Measurements from ENCODE around the gene BRD4.

- no peak for TF ChIP-seq CTCF (IDR thresholded peaks at IDR 0.05)
- no peak for TF ChIP-seq POLR2A (IDR thresholded peaks at IDR 0.05)
These were observed 50.0 kb downstream of the BRD4 start for GRCh38 chr19:15282311-15282705.
